A673 (cell line): Measurements from ENCODE around the gene NOS1AP. TPM values are rescaled to one million over a fixed set of nuclear protein-coding genes. Genes with fewer than 3 reads are reported as not detected.

Experiments used
- BruUV-seq: library from RNA; stranded (reverse); fragments of 400-500 nt; replicated peaks from 2 replicates; lab custom pipeline; 2021; lab: Mats Ljungman, UMichigan
- CTCF ChIA-PET: fragments of 300-600 bp; sonication (Branson Sonifier 250); formaldehyde crosslinking; loops from one replicate; lab custom pipeline; 2022; ENCODE audit warnings: antibody characterized with exemption; lab: Charles Lee
- POLR2A ChIA-PET: fragments of 300-600 bp; sonication (Branson Sonifier 250); formaldehyde crosslinking; loops from one replicate; lab custom pipeline; 2022; ENCODE audit warnings: antibody characterized with exemption; ENCODE audit not compliant: low non-redundant PET; lab: Charles Lee
- DNase-seq: peaks from one replicate; pipeline ENCODE4 v3.0.0-alpha.2; 2015; ENCODE audit warnings: low spot score
- H3K27ac ChIP-seq: fragments of 200-600 bp; sonication (generic); 2 replicates; pipeline ENCODE4 v1.5.1; 2016; ENCODE audit warnings: mixed run types, low read depth, mild to moderate bottlenecking, mixed read lengths, antibody characterized with exemption, low read length; ENCODE audit not compliant: poor library complexity, severe bottlenecking
- H3K27me3 ChIP-seq: fragments of 200-600 bp; sonication (generic); replicated peaks from 2 replicates; pipeline ENCODE4 v1.6.1; 2017; ENCODE audit warnings: mixed run types, low read depth, mild to moderate bottlenecking, mixed read lengths, antibody characterized with exemption, low read length; ENCODE audit not compliant: insufficient read depth, poor library complexity
- H3K36me3 ChIP-seq: fragments of 200-600 bp; sonication (generic); 2 replicates; pipeline ENCODE4 v1.6.1; 2016; ENCODE audit warnings: mixed run types, mild to moderate bottlenecking, mixed read lengths, antibody characterized with exemption, low read length; ENCODE audit not compliant: insufficient read depth, poor library complexity, severe bottlenecking
- H3K4me1 ChIP-seq: fragments of 200-600 bp; sonication (generic); 2 replicates; pipeline ENCODE4 v1.6.1; 2017; ENCODE audit warnings: mixed run types, mild to moderate bottlenecking, mixed read lengths, antibody characterized with exemption, low read length; ENCODE audit not compliant: insufficient read depth, poor library complexity, severe bottlenecking
- H3K4me3 ChIP-seq: fragments of 200-600 bp; sonication (generic); 2 replicates; pipeline ENCODE4 v1.5.1; 2016; ENCODE audit warnings: low read depth, mixed run types, mild to moderate bottlenecking, mixed read lengths, low read length; ENCODE audit not compliant: poor library complexity, severe bottlenecking
- H3K9me3 ChIP-seq: fragments of 200-600 bp; sonication (generic); 2 replicates; pipeline ENCODE4 v1.6.1; 2016; ENCODE audit warnings: mixed run types, low read depth, mild to moderate bottlenecking, mixed read lengths, antibody characterized with exemption, low read length; ENCODE audit not compliant: poor library complexity, severe bottlenecking
- CTCF ChIP-seq: fragments of 300-800, 200-600 bp; sonication (generic); conservative IDR thresholded peaks from 2 replicates; pipeline ENCODE4 v1.5.1; 2017; ENCODE audit warnings: low read depth, mild to moderate bottlenecking, antibody characterized with exemption, low read length, moderate library complexity, mixed read lengths
- EZH2 ChIP-seq: fragments of 200-600 bp; sonication (generic); IDR thresholded peaks from 2 replicates; pipeline ENCODE4 v1.6.1; 2017; ENCODE audit warnings: borderline replicate concordance, low read depth, mild to moderate bottlenecking, mixed read lengths, antibody characterized with exemption, low read length; ENCODE audit not compliant: poor library complexity, severe bottlenecking
- intact Hi-C: fragments of 100-400 bp; cut with micrococcal nuclease; formaldehyde crosslinking; loops from one replicate; pipeline ENCODE4 v1.10.0; 2022; ENCODE audit not compliant: unreplicated experiment
- total RNA-seq: library from RNA; stranded (reverse); gene quantifications from 2 replicates; pipeline ENCODE4 v1.2.3, GENCODE V29; 2021

Gene NOS1AP
- total RNA-seq, 1 experiment from 2014 or later, result 28.0 TPM

GRCh38 chr1:162367073-162367472, 297.6 kb downstream of the NOS1AP start:
- ChIA-PET POLR2A (no interaction called here), CTCF (no interaction called here)
- Histone ChIP-seq H3K27ac (no peak overlapping the region), H3K9me3 (no peaks in the 10 kb centered on the region), H3K4me1 (no peaks in the 10 kb centered on the region), H3K36me3 (no peaks in the 10 kb centered on the region), H3K27me3 (no peaks in the 10 kb centered on the region), H3K4me3 (no peak overlapping the region)
- no peak for TF ChIP-seq CTCF
- no peak for TF ChIP-seq EZH2
- no peak for DNase-seq
- no TSS peak for BruUV-seq
- intact Hi-C loops, result no loop called here

GRCh38 chr1:162367772-162368171, 298.3 kb downstream of the NOS1AP start:
- BruUV-seq, result no TSS peak
- no peak for DNase-seq
- H3K4me3 ChIP-seq, result no peak overlapping the region
- no peaks in the 10 kb centered on the region for H3K27me3 ChIP-seq
- H3K4me1 ChIP-seq, result no peaks in the 10 kb centered on the region
- ChIA-PET CTCF (no interaction called here), POLR2A (no interaction called here)
- TF ChIP-seq EZH2, result no peak
- no peak overlapping the region for H3K27ac ChIP-seq
- H3K9me3 ChIP-seq, result no peaks in the 10 kb centered on the region
- H3K36me3 ChIP-seq, result no peaks in the 10 kb centered on the region
- intact Hi-C loops, result no loop called here

GRCh38 chr1:162368451-162368850, 299.0 kb downstream of the NOS1AP start:
- intact Hi-C loops, result no loop called here
- no TSS peak for BruUV-seq
- POLR2A ChIA-PET, result interaction anchor here (0.5 kb wide), 1 partner anchor 9 kb away, joined by 18 read pairs; no protein-coding TSS in a partner anchor
- DNase-seq, result no peak
- CTCF ChIA-PET, result no interaction called here
- no peak overlapping the region for H3K27ac ChIP-seq
- no peaks in the 10 kb centered on the region for H3K4me1 ChIP-seq
- H3K27me3 ChIP-seq, result no peaks in the 10 kb centered on the region
- no peaks in the 10 kb centered on the region for H3K9me3 ChIP-seq
- no peaks in the 10 kb centered on the region for H3K36me3 ChIP-seq
- no peak overlapping the region for H3K4me3 ChIP-seq
- no peak for TF ChIP-seq CTCF
- no peak for TF ChIP-seq EZH2

- Histone ChIP-seq H3K9me3 (no peaks in the 10 kb centered on the region), H3K27ac (no peak overlapping the region), H3K27me3 (no peaks in the 10 kb centered on the region), H3K4me3 (no peak overlapping the region), H3K4me1 (no peaks in the 10 kb centered on the region), H3K36me3 (no peaks in the 10 kb centered on the region)
- no peak for DNase-seq
- ChIA-PET CTCF (no interaction called here), POLR2A (no interaction called here)
- TF ChIP-seq EZH2 (no peak), CTCF (no peak)
- intact Hi-C loops, result no loop called here
- no TSS peak for BruUV-seq
These were observed 300.1 kb downstream of the NOS1AP start for GRCh38 chr1:162369571-162369970.
